ENCODE measurements around the gene ERGIC1.
"Not testable (repeated sequence)": the region's sequence is repeated elsewhere in the genome, so short reads cannot be mapped to it uniquely, and the experiment has no call there.

Gene ERGIC1

DNA sequence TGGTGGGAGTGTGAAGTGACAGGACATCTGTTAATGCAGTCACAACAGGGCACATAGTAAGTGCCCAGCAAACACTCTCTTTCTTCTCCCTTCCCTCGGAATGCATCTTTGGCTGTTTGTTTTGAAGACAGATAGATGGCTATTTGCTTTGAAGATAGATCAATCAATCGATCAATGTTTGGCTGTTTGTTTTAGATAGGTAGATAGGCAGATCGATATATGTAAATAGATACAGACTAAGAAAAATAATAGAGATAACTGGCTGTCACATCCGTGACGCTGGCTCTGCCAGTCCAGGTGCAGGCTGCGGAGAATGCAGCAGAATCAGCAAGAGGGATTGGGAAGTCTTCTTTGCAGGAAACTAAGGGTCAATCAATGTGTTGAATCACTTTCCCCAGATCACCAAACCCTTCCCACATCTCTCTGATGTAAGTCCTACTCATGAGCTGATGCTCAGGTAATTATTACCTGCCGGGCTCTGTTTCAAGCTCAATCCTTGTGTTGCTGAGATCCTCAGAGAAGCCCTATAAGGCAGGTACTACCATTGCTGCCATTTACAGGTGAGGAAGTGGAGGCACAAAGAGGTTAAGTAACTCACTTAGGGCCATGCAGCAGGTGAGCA, 60.8 kb downstream of the ERGIC1 start:
- no peaks in the 10 kb centered on the region for H3K27me3 ChIP-seq (ENCODE audit: insufficient read depth, low read length)
- no peak overlapping the region for H3K9ac ChIP-seq (ENCODE audit: low read depth, low read length)
- no peak overlapping the region for H3K27ac ChIP-seq (ENCODE audit: low read length)
- no peaks in the 10 kb centered on the region; the same call in 1 of the 2 replicates for H3K4me1 ChIP-seq (ENCODE audit: insufficient read depth, low read length)
- peaks cover 64% of the 10 kb centered on the region for H3K36me3 ChIP-seq (ENCODE audit: insufficient read depth, low read depth, low read length)
- H3K9me3 ChIP-seq (ENCODE audit: insufficient read depth, low read depth, low read length): no peaks in the 10 kb centered on the region
- no peak overlapping the region for H3K4me3 ChIP-seq (ENCODE audit: low read length)

DNA sequence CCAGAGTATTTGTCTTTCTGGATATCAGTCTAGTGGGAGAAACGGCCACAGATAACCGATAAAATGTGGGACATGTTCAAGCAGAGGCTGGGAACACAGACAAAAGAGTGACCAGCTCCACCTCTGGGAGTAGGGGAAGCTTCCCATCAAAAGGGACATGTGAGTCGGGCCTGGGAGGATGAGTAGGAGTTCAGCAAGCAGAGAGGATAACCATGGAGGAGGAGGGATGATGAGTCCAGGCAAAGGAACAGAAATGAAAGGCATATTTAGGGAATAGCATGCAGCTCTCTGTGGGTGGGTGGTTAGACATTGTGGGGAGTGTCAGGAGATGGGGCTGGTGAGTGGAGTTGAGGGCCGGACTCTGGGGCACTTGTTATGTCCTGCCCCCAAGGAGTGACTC, 61.5 kb downstream of the ERGIC1 start:
- no peak overlapping the region for H3K27ac ChIP-seq (ENCODE audit: low read length)
- H3K9me3 ChIP-seq (ENCODE audit: insufficient read depth, low read depth, low read length): no peaks in the 10 kb centered on the region
- H3K36me3 ChIP-seq (ENCODE audit: insufficient read depth, low read depth, low read length): peaks cover 64% of the 10 kb centered on the region
- no peak overlapping the region for H3K4me3 ChIP-seq (ENCODE audit: low read length)
- no peaks in the 10 kb centered on the region; the same call in 1 of the 2 replicates for H3K4me1 ChIP-seq (ENCODE audit: insufficient read depth, low read length)
- no peaks in the 10 kb centered on the region for H3K27me3 ChIP-seq (ENCODE audit: insufficient read depth, low read length)
- no peak overlapping the region for H3K9ac ChIP-seq (ENCODE audit: low read depth, low read length)

DNA sequence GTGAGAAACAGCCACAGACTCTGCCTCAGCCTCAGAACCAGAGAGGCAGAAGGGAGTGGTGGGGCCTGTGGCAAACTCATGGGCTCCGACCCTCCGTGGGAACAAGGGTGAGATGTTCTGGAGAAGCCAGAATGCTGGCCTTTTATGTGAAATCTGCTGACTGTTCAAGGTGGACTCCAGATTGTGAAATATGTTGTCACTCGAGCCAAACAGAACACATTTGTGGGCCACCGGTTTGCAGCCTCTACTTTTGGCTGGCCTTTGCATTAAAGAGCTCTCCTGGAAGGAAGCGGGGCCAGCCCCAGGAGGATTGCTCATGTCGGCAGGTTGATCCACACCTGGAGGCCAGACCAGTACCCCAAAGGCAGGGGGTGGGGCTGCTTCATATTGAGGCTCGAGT, 62.4 kb downstream of the ERGIC1 start:
- no peak overlapping the region for H3K4me3 ChIP-seq (ENCODE audit: low read length)
- peaks cover 65% of the 10 kb centered on the region for H3K36me3 ChIP-seq (ENCODE audit: insufficient read depth, low read depth, low read length)
- no peaks in the 10 kb centered on the region for H3K9me3 ChIP-seq (ENCODE audit: insufficient read depth, low read depth, low read length)
- no peaks in the 10 kb centered on the region; the same call in 1 of the 2 replicates for H3K4me1 ChIP-seq (ENCODE audit: insufficient read depth, low read length)
- no peak overlapping the region for H3K9ac ChIP-seq (ENCODE audit: low read depth, low read length)
- no peak overlapping the region for H3K27ac ChIP-seq (ENCODE audit: low read length)
- no peaks in the 10 kb centered on the region for H3K27me3 ChIP-seq (ENCODE audit: insufficient read depth, low read length)

DNA sequence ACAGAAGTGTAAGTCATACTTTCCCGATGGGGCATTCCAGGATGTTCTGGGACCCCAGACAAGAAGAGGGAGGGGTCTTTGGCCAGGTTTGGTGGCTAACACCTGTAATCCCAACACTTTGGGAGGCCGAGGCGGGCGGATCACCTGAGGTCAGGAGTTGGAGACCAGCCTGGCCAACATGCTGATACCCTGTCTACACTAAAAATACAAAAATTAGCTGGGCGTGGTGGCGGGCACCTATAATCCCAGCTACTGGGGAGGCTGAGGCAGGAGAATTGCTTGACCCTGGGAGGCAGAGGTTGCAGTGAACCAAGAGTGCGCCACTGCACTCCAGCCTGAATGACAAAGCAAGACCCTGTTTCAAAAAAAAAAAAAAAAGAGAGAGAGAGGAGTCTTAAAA, 63.0 kb downstream of the ERGIC1 start:
- not testable (repeated sequence) for H3K4me1 ChIP-seq (ENCODE audit: insufficient read depth, low read length)

DNA sequence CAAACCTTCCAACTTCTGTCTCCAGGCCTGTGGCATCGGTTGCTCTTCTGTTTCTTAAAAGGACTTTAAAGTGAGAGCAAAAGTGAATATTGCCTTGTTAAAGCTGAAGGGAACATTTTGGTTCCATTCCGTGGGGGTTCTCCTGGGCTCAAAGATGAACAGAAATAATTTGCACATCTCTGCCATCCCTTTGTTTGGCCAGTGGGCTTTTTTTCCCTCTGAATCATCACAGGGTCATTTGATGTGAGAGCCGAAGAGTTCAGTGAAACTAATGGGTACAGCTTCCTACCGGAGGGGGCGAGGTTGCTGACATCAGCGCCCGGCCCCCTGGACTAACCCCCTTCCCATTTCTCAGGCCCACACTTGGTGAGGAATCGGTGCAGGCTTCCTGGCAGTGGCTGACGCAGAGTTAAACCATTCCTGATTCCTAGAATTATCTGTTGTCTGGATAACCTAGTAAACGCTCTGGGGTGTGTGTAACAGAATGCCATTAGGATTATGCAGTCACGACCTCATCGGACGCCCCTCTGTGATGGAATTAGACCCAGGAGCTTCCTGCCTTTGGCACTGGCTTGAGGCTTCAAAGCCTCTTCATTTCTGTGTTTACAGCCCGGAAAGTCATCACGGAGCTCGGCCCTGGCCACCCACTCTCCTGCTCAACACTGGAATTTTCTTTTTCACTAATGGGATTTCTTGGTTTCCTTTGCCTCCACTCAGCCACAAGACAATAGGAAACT, 63.6 kb downstream of the ERGIC1 start:
- Histone ChIP-seq H3K4me3 (ENCODE audit: low read length) (no peak overlapping the region), H3K27ac (ENCODE audit: low read length) (no peak overlapping the region), H3K9ac (ENCODE audit: low read depth, low read length) (no peak overlapping the region), H3K36me3 (ENCODE audit: insufficient read depth, low read depth, low read length) (peaks cover 59% of the 10 kb centered on the region), H3K27me3 (ENCODE audit: insufficient read depth, low read length) (no peaks in the 10 kb centered on the region), H3K9me3 (ENCODE audit: insufficient read depth, low read depth, low read length) (no peaks in the 10 kb centered on the region), H3K4me1 (ENCODE audit: insufficient read depth, low read length) (no peaks in the 10 kb centered on the region; the same call in 1 of the 2 replicates)

More for the DNA sequence above, 63.0 kb downstream of the ERGIC1 start:
- not testable (repeated sequence) for H3K9ac ChIP-seq (ENCODE audit: low read depth, low read length); H3K4me3 ChIP-seq (ENCODE audit: low read length); H3K9me3 ChIP-seq (ENCODE audit: insufficient read depth, low read depth, low read length); H3K27me3 ChIP-seq (ENCODE audit: insufficient read depth, low read length); H3K27ac ChIP-seq (ENCODE audit: low read length)
- peaks cover 65% of the 10 kb centered on the region for H3K36me3 ChIP-seq (ENCODE audit: insufficient read depth, low read depth, low read length)

DNA sequence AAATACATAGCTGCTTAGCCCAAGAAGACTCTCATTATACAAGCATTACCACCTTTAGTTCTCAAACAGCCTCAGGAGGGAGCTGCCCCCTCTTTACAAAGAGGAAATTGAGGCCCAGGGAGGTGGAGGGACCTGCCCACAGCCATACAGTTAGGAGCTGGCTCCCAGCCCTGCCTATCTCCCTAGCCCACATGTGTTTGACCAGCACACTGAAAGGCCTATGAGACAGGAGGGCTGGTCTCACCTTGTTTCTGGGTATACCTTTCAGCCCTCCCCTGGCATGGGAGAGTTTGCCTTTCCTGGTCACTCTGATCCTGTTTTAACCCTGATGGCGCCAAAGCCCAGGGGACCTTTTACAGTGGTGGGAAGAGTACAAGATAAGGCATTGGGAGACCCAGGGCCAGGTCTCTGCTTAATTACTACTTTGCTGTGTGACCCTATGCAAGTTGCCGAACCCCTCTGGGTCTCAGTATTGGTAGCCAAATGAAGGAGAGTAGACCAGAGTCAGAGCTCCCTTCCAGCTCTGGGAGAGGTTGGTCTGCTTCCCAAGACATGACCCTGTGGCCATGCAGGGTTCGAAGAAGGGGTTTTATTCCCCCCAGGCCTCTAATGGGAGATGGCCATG, 64.3 kb downstream of the ERGIC1 start:
- Histone ChIP-seq H3K36me3 (ENCODE audit: insufficient read depth, low read depth, low read length) (peaks cover 55% of the 10 kb centered on the region), H3K4me1 (ENCODE audit: insufficient read depth, low read length) (no peaks in the 10 kb centered on the region; the same call in 1 of the 2 replicates), H3K9ac (ENCODE audit: low read depth, low read length) (no peak overlapping the region), H3K27ac (ENCODE audit: low read length) (no peak overlapping the region), H3K9me3 (ENCODE audit: insufficient read depth, low read depth, low read length) (no peaks in the 10 kb centered on the region), H3K27me3 (ENCODE audit: insufficient read depth, low read length) (no peaks in the 10 kb centered on the region), H3K4me3 (ENCODE audit: low read length) (no peak overlapping the region)

DNA sequence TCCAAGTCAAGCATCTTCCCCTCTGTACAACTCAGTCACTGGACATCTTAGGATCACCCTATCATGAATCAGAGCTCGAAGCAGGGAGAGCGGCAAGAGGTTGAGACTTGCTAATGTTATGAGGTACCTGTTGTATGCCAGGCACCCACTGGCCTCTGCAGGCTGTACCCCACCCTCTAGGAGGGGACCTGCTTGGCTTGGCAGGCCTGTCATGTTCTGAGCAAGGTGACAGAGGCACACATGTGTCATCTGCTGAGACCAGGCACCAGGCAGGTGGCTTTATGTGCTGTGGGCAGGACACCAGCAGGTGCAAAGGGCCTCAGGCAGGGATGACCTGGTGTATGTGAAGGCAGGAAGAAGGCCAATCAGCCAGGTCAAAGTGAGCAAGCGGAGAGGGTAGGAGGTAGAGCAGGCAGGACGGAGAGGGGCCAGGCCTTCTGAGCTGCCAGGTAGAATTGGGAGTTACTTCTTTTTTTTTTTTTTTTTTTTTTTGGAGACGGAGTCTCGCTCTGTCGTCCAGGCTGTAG, 64.9 kb downstream of the ERGIC1 start:
- Histone ChIP-seq H3K27ac (ENCODE audit: low read length) (no peak overlapping the region), H3K4me1 (ENCODE audit: insufficient read depth, low read length) (no peaks in the 10 kb centered on the region; the same call in 1 of the 2 replicates), H3K9me3 (ENCODE audit: insufficient read depth, low read depth, low read length) (no peaks in the 10 kb centered on the region), H3K27me3 (ENCODE audit: insufficient read depth, low read length) (no peaks in the 10 kb centered on the region), H3K9ac (ENCODE audit: low read depth, low read length) (no peak overlapping the region), H3K4me3 (ENCODE audit: low read length) (no peak overlapping the region), H3K36me3 (ENCODE audit: insufficient read depth, low read depth, low read length) (peaks cover 55% of the 10 kb centered on the region)

DNA sequence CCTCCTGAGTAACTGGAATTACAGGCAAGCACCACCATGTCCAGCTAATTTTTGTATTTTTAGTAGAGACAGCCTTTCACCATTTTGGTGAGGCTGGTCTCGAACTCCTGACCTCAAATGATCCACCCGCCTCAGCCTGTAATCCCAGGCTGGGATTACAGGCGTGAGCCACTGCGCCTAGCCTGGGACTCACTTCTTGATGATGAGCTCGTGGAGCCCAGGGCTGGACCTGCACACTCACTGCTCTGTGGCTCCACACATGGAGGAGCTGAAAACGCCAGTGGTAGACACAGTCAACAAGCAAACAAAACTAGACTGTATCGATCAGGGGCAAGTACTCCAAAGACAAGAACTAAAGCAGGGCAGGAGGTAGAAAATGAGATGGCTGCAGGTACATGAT, 65.4 kb downstream of the ERGIC1 start:
- Histone ChIP-seq H3K9me3 (ENCODE audit: insufficient read depth, low read depth, low read length) (no peaks in the 10 kb centered on the region), H3K27ac (ENCODE audit: low read length) (no peak overlapping the region), H3K27me3 (ENCODE audit: insufficient read depth, low read length) (no peaks in the 10 kb centered on the region), H3K4me1 (ENCODE audit: insufficient read depth, low read length) (no peaks in the 10 kb centered on the region; the same call in 1 of the 2 replicates), H3K4me3 (ENCODE audit: low read length) (no peak overlapping the region), H3K36me3 (ENCODE audit: insufficient read depth, low read depth, low read length) (peaks cover 55% of the 10 kb centered on the region), H3K9ac (ENCODE audit: low read depth, low read length) (no peak overlapping the region)

DNA sequence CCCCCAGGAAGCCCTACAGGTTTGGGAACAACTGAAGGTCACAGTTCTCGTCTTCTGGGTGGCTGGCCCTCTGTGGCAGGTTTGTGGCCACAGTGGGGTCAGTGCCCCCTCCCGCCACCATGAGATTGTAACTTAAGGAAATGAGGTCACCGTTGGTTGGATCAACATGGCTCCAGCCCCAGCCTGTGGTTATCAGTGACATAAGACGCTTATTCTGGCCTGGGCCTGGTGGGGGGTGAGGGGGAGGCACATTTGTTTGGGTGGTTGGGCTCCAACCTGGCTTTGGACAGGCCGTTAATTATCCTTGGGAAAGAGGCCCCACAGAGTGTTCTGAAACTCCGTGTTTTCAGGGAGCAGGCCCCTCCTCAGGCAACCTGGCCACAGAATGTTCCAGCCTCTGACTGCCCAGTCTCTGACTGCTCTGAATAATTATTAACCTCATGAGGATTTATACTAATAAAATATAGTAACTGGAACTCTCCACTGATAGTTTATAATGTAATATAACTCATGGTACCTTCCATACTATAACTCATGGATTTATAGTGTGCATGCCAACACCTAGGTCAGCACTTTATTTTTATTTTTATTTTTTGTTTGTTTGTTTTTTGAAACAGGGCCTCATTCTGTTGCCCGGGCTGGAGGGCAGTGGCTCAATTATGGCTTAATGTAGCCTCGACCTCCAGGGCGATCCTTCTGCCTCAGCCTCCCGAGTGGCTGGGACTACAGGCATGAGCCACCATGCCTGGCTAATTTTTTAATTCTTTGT, 67.1 kb downstream of the ERGIC1 start:
- H3K4me3 ChIP-seq (ENCODE audit: low read length): no peak overlapping the region
- H3K27me3 ChIP-seq (ENCODE audit: insufficient read depth, low read length): no peaks in the 10 kb centered on the region
- no peak overlapping the region for H3K27ac ChIP-seq (ENCODE audit: low read length)
- H3K9ac ChIP-seq (ENCODE audit: low read depth, low read length): no peak overlapping the region
- H3K9me3 ChIP-seq (ENCODE audit: insufficient read depth, low read depth, low read length): no peaks in the 10 kb centered on the region
- peaks cover 50% of the 10 kb centered on the region for H3K36me3 ChIP-seq (ENCODE audit: insufficient read depth, low read depth, low read length)
- no peaks in the 10 kb centered on the region; the same call in 1 of the 2 replicates for H3K4me1 ChIP-seq (ENCODE audit: insufficient read depth, low read length)

DNA sequence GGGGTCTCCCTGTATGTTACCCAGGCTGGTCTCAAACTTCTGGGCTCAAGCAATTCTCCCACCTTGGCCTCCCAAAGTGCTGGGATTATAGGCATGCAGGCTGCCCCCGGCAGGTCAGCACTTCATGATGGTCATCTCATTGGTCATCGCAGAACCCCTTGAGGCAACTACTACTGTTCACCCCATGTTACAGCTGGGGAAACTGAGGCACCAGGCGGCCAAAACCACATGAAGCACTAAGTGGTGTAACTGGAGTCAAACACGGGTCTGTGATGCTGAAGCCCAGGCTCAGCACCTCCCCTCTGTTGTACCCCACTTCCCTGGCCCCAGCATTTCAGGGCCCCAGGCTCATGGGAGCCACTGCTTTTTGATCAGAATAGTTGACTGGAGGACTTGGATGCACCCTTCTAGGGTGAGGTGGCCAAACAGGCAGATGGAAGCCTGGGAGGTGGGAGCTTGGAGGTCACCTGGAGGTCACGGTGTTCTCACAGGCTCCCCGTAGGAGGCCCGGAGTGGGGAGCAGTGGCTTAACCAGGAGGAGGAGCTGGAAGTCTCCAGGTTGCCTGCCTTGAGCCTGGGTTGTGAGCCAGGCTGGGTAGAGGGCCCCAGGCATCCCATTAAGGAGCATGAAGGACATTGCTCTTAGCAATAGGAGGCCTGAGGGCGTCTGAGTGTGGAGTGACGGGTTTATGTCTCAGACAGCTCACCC, 67.9 kb downstream of the ERGIC1 start:
- no peaks in the 10 kb centered on the region; the same call in none of the 2 replicates for H3K4me1 ChIP-seq (ENCODE audit: insufficient read depth, low read length)
- H3K9me3 ChIP-seq (ENCODE audit: insufficient read depth, low read depth, low read length): no peaks in the 10 kb centered on the region
- no peak overlapping the region for H3K27ac ChIP-seq (ENCODE audit: low read length)
- H3K9ac ChIP-seq (ENCODE audit: low read depth, low read length): no peak overlapping the region
- no peak overlapping the region for H3K4me3 ChIP-seq (ENCODE audit: low read length)
- H3K27me3 ChIP-seq (ENCODE audit: insufficient read depth, low read length): no peaks in the 10 kb centered on the region
- H3K36me3 ChIP-seq (ENCODE audit: insufficient read depth, low read depth, low read length): peaks cover 43% of the 10 kb centered on the region
